Measurements from ENCODE around the gene LRRC63.

DNA sequence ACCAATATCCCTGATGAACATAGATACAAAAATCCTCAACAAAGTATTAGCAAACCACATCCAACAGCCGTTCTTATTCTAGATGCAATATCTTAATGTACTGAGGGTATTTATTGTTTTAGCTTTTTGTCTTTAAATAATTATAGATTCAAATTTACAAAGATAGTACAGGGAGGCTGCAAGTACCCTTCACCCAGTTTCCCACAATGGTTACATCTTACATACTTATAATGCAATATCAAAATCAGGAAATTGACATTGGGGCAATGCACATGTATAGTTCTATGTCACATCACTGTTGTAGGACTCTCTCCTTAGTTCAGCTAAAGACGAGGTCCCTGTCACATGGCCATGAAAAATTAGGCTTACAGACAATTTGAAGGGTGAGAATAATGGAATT is 99.5 kb downstream of the LRRC63 start:
- TF ChIP-seq, protein P1, sequence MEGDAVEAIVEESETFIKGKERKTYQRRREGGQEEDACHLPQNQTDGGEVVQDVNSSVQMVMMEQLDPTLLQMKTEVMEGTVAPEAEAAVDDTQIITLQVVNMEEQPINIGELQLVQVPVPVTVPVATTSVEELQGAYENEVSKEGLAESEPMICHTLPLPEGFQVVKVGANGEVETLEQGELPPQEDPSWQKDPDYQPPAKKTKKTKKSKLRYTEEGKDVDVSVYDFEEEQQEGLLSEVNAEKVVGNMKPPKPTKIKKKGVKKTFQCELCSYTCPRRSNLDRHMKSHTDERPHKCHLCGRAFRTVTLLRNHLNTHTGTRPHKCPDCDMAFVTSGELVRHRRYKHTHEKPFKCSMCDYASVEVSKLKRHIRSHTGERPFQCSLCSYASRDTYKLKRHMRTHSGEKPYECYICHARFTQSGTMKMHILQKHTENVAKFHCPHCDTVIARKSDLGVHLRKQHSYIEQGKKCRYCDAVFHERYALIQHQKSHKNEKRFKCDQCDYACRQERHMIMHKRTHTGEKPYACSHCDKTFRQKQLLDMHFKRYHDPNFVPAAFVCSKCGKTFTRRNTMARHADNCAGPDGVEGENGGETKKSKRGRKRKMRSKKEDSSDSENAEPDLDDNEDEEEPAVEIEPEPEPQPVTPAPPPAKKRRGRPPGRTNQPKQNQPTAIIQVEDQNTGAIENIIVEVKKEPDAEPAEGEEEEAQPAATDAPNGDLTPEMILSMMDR (conservative IDR thresholded peaks at IDR 0.05; ENCODE audit: low read depth, low read length): no peak
- TF ChIP-seq EZH2 (IDR thresholded peaks at IDR 0.05; ENCODE audit: borderline replicate concordance, low read depth, low read length, poor library complexity, severe bottlenecking): no peak

Data from A673 (cell line).